ENCODE results near the gene DSC1.

DNA sequence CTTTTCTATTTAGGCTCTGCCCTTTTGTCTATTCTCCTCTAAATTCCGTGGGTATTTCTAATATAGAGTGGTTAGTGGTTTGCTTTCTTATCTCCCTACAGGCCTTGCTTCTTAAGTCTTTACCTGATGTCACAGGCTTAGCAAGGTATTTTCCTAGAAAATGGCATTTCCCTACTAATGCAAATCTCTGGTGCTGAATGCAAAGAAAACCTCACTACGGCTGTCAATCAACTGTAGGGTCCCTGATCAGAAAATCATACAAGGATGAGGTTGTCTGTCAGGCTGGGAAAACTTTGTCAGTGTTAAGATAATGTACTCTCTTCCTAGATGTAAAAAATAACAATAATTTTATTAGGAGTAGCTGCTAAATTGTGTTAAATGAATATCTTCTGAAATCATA lies 27.1 kb upstream of the DSC1 start:
- no peak for TF ChIP-seq SIN3A (IDR thresholded peaks at IDR 0.05; ENCODE audit: borderline replicate concordance, insufficient read depth, low read length)
- TF ChIP-seq TAF1 (IDR thresholded peaks at IDR 0.05; ENCODE audit: borderline replicate concordance, insufficient read depth, low read length): no peak
- no peak for TF ChIP-seq REST (IDR thresholded peaks at IDR 0.05; ENCODE audit: insufficient read depth in 1 of 2, low read depth in 2 of 2, low read length in 2 of 2)

Measured in PFSK-1 (cell line).